Fibroblast of mammary gland (primary cell): ENCODE measurements around the gene STH.

ENCODE experiments used
- DNase-seq: peaks from one replicate; pipeline ENCODE4 v3.0.0-alpha.2; 2010; ENCODE audit warnings: low read depth
- H3K4me3 ChIP-seq: 2 replicates; pipeline ENCODE4 v1.5.1; 2011; ENCODE audit warnings: low read depth, mild to moderate bottlenecking, low read length, moderate library complexity; ENCODE audit not compliant: control insufficient read depth
- TF ChIP-seq, protein P1 (sequence below): conservative IDR thresholded peaks from 2 replicates; pipeline ENCODE4 v1.5.1; 2011; ENCODE audit warnings: low read depth, low read length, inconsistent platforms; ENCODE audit not compliant: control insufficient read depth, insufficient read depth

The STH gene

GRCh38 chr17:45966606-45967280 is 32.3 kb upstream of the STH start:
- no peak overlapping the region for H3K4me3 ChIP-seq
- DNase-seq = no peak
- TF ChIP-seq, protein P1, sequence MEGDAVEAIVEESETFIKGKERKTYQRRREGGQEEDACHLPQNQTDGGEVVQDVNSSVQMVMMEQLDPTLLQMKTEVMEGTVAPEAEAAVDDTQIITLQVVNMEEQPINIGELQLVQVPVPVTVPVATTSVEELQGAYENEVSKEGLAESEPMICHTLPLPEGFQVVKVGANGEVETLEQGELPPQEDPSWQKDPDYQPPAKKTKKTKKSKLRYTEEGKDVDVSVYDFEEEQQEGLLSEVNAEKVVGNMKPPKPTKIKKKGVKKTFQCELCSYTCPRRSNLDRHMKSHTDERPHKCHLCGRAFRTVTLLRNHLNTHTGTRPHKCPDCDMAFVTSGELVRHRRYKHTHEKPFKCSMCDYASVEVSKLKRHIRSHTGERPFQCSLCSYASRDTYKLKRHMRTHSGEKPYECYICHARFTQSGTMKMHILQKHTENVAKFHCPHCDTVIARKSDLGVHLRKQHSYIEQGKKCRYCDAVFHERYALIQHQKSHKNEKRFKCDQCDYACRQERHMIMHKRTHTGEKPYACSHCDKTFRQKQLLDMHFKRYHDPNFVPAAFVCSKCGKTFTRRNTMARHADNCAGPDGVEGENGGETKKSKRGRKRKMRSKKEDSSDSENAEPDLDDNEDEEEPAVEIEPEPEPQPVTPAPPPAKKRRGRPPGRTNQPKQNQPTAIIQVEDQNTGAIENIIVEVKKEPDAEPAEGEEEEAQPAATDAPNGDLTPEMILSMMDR = no peak

- TF ChIP-seq, protein P1 = no peak
- H3K4me3 ChIP-seq = no peak overlapping the region
- no peak for DNase-seq
These were observed 31.7 kb upstream of the STH start for GRCh38 chr17:45967378-45967777.

DNA sequence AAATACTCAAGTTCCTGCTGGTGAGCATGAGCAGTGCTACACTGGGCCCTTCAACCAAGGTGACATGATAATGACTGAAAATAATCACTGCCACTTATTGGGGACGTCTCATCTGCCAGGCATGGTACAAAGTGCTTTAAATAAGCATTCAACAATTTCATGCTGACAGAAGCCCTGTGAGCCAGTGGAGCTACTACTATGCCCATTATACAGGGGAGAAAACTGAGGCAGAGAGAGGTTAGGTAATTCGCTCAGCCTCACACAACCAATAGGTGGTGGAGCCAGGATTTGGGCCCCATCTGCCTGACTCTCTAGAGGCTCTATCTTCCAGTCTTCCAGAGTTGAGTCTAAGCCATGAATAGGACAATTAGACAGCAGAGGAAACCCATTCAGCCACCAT is 30.3 kb upstream of the STH start:
- no peak for DNase-seq
- TF ChIP-seq, protein P1 = no peak
- H3K4me3 ChIP-seq = no peak overlapping the region

DNA sequence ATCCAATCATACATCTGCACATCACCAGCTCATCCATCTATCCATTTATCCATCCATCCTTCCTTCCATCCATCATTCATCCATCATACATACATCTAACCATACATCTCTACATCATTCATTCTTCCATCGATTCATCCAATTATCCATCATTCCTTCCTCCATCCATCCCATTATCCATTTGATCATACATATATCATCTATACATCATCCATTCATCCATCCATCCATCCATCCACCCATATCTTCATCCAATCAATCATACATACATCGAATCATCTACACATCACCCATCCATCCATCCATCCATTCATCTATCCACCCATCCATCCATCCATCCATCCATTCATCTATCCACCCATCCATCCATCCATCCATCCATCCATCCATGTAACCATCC is 29.3 kb upstream of the STH start:
- TF ChIP-seq, protein P1 = no peak
- no peak overlapping the region for H3K4me3 ChIP-seq
- no peak for DNase-seq

- DNase-seq = no peak
- TF ChIP-seq, protein P1 = no peak
- no peak overlapping the region for H3K4me3 ChIP-seq
These were observed 28.4 kb upstream of the STH start for GRCh38 chr17:45970659-45971058.

- DNase-seq = no peak
- H3K4me3 ChIP-seq = no peak overlapping the region
- TF ChIP-seq, protein P1 = no peak
These were observed 27.3 kb upstream of the STH start for GRCh38 chr17:45971698-45972141.
